MG63 (cell line): ENCODE results near the gene MTX2. TPM values are rescaled to one million over a fixed set of nuclear protein-coding genes. Genes with fewer than 3 reads are reported as not detected.

Source experiments
- DNase-seq: peaks from one replicate; pipeline ENCODE4 v3.0.0-alpha.2; 2020
- H3K27me3 ChIP-seq: fragments of 250-450 bp; sonication (Bioruptor Pico); 2 replicates; pipeline ENCODE4 v1.5.1; 2020; ENCODE audit warnings: mild to moderate bottlenecking, moderate library complexity
- H3K36me3 ChIP-seq: fragments of 250-450 bp; sonication (Bioruptor Pico); 2 replicates; pipeline ENCODE4 v1.5.1; 2020; ENCODE audit warnings: mild to moderate bottlenecking, moderate library complexity
- H3K4me3 ChIP-seq: fragments of 250-450 bp; sonication (Bioruptor Pico); 2 replicates; pipeline ENCODE4 v1.5.1; 2020; ENCODE audit warnings: mild to moderate bottlenecking, moderate library complexity
- H3K9me3 ChIP-seq: fragments of 250-450 bp; sonication (Bioruptor Pico); 2 replicates; pipeline ENCODE4 v1.5.1; 2020; ENCODE audit warnings: mild to moderate bottlenecking, moderate library complexity
- total RNA-seq: library from RNA; depleted of rRNA; stranded (reverse); fragments of >200 nt; shearing (Covaris generic); gene quantifications from 2 replicates; pipeline ENCODE4 v1.2.3, GENCODE V29; 2014; ENCODE audit warnings: low replicate concordance; rRNA removed

The MTX2 gene
- 34.8 and 40.6 TPM in 2 replicates for total RNA-seq

DNA sequence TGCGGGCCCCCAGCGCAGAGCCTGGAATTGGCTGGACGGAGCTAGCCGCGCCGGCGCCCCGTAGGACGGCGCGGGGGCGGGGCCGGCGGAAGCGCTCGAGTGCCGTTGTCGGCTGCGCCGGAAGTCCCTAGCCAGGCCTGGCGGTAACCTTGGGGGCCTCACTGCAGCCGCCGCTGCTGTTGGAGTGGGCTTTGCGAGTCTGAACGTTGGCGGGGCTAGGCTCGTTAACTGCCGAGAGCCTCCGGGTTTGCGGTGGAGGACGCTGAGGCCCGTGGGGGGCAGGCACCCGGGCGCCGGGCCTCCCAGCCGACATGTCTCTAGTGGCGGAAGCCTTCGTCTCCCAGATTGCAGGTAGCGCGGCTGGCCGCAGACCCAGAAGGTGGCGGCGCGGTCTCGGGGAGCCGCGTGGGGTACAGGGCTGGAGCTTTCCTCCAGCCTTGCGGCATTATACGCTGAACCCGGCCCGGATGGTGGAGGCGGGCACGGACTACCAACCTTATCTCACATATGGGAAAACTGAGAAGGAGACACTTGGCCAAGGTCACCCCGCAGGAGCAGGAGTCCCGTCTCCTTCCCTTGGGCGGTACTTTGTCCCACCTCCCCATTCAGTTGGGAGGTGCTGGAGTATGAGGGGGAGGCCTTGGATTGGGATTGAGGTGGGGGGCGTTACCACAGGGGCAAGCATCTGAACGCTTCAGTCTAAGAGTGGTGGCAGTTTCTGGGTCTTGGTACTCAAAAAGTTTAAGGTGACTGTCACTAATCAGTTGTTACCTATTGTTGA, at the start of gene MTX2:
Gene MTX2, plus strand, starts transcription at position 124 of the 781 bp plus-strand sequence. Its CDS starts 188 bp downstream, at position 312.
- Histone ChIP-seq H3K36me3 (peaks cover 14% of the 10 kb centered on the region), H3K9me3 (no peaks in the 10 kb centered on the region), H3K27me3 (no peaks in the 10 kb centered on the region), H3K4me3 (peak within 1 kb of the TSS; percentile 81)
- peak; percentile 78 for DNase-seq

DNA sequence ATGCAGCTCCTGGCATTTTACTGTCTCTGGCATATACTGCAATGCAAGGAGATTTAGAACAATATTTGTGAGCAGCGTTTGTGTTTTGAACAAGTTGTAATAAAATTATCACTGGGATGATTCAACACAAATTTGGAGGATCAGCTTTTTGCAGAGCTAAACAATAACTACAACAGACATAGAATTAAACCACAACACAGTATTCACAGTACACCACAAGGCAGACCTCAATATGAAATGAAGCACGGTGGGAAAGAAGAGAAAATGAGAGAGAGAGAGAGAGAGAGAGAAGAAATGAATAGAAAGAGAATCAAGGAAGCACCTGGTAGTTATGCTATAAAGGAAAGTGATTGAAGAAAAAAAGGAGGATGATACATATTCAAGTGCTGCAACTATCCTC, 41.4 kb upstream of the MTX2 start:
- H3K27me3 ChIP-seq, result no peaks in the 10 kb centered on the region; the same call in 1 of the 2 replicates
- no peak overlapping the region for H3K4me3 ChIP-seq

DNA sequence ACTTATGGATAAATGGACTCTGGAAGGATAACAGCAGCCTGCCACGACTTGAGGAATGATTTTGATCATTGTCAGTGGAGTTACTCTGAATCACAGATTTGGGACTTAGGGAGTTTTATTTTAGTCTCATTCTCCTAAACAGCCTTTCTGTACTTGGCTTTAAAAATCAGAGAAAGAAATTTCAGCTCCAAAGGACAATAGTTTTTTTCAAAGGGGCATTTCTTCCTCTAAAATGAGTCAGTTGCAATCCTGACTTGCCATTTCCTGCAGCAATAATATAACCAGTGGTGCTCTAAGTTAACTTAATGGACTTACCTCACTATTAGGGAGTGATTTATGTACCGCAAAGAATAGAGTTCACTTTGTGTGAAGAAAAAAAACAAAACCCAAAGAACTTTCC, 35.1 kb upstream of the MTX2 start:
- Histone ChIP-seq H3K27me3 (no peaks in the 10 kb centered on the region), H3K9me3 (no peaks in the 10 kb centered on the region), H3K4me3 (no peak overlapping the region), H3K36me3 (no peaks in the 10 kb centered on the region)
- no peak for DNase-seq

More for the DNA sequence above, 41.4 kb upstream of the MTX2 start:
- H3K36me3 ChIP-seq, result no peaks in the 10 kb centered on the region
- H3K9me3 ChIP-seq, result no peaks in the 10 kb centered on the region
- no peak for DNase-seq

DNA sequence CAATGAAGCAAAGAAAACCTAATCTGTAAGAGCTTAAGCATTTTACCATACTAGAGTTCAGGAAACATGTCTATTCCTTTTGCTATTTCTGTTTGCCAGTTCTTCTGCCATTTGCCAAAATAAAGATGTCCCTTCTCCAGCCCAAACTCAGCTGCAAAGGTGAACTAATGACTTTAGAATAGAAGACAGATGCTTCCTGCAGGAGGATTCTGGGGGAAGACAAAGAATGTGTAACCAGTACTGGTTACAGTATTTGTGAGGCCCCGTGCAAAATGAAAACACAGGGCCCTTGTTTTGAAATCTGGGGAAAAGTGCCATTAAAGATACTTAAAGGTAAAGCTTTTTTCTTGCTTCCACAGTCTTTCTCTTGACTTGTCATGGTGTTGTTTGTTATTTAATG, 34.3 kb upstream of the MTX2 start:
- no peaks in the 10 kb centered on the region for H3K9me3 ChIP-seq
- no peak for DNase-seq
- H3K27me3 ChIP-seq, result no peaks in the 10 kb centered on the region
- H3K4me3 ChIP-seq, result no peak overlapping the region
- no peaks in the 10 kb centered on the region for H3K36me3 ChIP-seq

DNA sequence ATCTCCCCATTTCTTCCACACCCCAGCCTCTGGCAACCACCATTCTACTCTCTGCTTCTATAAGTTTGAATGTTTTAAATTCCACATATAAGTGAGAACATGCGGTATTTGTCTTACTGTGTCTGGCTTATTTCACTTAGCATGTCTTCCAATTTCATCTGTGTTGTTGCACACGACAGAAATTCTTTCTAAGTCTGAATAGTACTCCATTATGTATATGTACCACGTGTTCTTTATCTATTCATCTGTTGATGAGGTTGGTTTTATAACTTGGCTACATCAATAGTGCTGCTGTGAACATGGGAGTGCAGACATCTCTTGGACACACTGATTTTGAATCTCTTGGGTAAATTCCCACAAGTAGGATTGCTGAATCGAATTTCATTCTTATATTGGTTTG, 31.8 kb upstream of the MTX2 start:
- no peaks in the 10 kb centered on the region for H3K36me3 ChIP-seq
- H3K27me3 ChIP-seq, result no peaks in the 10 kb centered on the region
- no peak for DNase-seq
- H3K9me3 ChIP-seq, result no peaks in the 10 kb centered on the region
- H3K4me3 ChIP-seq, result no peak overlapping the region

DNA sequence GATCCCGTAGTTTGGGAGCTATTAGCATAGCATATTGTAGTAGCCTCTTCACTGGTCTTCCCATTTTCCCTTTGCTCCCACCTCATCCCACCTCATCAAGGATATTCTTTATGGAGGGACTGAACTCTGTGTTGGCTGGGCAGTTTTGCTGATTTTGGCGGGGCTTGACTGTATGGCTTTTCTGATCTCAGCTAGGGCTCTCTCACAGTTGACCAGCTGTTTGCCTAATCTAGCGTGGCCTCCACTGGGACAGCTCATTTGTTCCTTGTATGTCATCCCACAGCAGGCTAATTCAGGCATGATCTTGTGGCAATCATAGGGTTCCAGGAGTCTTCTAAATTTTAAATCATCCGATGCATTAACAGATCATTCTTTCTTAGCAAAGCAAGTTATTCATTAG, 30.2 kb upstream of the MTX2 start:
- Histone ChIP-seq H3K27me3 (no peaks in the 10 kb centered on the region), H3K4me3 (no peak overlapping the region), H3K9me3 (no peaks in the 10 kb centered on the region), H3K36me3 (no peaks in the 10 kb centered on the region)
- no peak for DNase-seq

DNA sequence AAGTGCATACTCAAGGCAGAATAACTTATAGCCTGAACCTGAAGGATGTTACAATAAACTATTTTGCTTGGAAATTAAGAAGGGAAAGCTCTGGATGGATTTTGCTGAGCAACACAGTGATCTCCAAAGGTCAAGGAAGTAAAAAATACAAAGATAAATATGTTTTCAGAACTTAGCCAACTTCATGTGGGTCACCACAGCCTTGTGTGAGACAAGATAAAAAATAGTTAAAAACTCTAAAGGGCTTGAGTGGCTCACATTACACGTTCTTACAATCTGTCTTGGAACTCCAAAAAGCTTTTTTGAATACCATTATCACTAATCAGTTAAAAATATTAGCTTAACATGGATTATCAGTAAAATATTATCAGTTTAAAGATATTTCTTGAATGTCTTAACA, 28.9 kb upstream of the MTX2 start:
- no peak for DNase-seq
- H3K36me3 ChIP-seq, result no peaks in the 10 kb centered on the region
- H3K9me3 ChIP-seq, result no peaks in the 10 kb centered on the region
- no peak overlapping the region for H3K4me3 ChIP-seq
- H3K27me3 ChIP-seq, result no peaks in the 10 kb centered on the region

DNA sequence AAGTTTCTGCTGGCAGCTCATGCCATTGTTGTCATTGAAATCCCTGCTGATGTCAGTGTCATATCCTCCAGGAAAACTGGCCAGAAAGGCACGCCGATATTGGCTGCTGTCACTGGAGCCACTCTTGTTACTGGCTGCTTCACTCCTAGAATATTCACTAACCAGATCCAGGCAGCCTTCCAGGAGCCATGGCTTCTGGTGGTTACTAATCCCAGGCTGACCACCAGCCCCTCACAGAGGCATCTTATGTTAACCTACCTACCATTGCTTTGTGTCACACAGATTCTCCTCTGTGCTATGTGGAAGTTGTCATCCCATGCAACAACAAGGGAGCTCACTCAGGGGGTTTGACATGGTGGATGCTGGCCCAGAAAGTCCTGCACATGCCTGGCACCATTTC, 27.0 kb upstream of the MTX2 start:
- DNase-seq, result no peak
- no peaks in the 10 kb centered on the region for H3K36me3 ChIP-seq
- H3K4me3 ChIP-seq, result no peak overlapping the region
- no peaks in the 10 kb centered on the region for H3K27me3 ChIP-seq
- H3K9me3 ChIP-seq, result no peaks in the 10 kb centered on the region

DNA sequence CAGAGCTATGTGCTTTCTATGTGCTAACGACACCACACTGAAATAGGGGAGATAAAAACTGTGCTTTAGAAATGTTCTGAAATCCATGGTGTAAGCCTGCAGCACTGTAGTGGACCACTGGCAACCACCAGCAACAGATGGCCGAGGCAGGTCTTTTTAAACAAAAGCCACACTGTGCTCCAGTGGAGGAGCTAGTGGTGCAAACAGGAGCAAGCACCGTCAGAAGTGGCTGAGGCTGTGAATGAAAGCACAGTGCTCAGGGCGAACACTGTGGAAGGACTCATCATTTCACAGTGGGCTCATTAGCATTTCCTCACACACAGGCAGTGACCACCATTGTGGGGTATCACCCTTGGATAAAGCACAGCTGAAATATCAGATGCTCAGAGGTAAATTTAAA, 22.9 kb upstream of the MTX2 start:
- no peak for DNase-seq
- no peaks in the 10 kb centered on the region for H3K36me3 ChIP-seq
- no peak overlapping the region for H3K4me3 ChIP-seq
- H3K9me3 ChIP-seq, result no peaks in the 10 kb centered on the region
- no peaks in the 10 kb centered on the region for H3K27me3 ChIP-seq

DNA sequence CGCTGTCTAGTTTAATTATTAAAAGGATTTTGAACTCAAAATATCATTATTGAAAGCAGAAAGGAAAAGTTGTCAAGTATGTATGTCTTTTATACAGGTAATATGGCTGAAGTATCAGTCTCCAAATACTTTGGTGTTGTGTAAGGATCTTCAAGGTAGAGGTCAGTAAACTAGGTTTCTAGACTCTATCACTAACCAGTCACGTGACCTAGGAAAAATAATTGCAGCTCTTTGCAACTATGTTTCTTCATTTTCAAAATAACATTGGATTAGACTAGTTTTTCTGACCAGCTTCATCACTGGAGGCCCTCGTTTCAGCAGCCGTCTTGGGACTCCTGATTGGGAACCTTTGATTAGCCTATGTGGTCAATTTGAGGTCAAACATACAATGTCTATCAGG, 21.4 kb upstream of the MTX2 start:
- no peak overlapping the region for H3K4me3 ChIP-seq
- no peaks in the 10 kb centered on the region for H3K36me3 ChIP-seq
- H3K9me3 ChIP-seq, result no peaks in the 10 kb centered on the region
- DNase-seq, result no peak
- H3K27me3 ChIP-seq, result no peaks in the 10 kb centered on the region

DNA sequence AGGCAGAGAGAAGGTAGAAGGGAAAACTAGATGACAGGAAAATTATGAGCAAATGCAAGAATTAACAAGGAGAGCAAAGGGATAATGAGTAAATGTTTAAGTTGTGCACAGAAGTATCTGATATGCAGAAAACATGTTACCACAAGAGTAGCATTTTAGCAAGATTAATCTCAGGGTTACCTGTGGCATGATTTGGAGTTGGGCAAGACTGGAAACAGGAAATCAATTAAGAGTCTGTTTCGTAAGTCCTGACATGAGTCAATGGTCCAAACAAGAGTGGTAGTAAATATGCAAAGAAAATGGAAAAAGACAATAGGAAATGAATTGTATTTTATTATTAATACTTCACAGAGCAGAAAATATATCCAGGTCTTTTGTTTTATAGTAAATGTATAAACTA, 17.3 kb upstream of the MTX2 start:
- no peaks in the 10 kb centered on the region for H3K27me3 ChIP-seq
- no peaks in the 10 kb centered on the region for H3K36me3 ChIP-seq
- no peaks in the 10 kb centered on the region for H3K9me3 ChIP-seq
- DNase-seq, result no peak
- no peak overlapping the region for H3K4me3 ChIP-seq

DNA sequence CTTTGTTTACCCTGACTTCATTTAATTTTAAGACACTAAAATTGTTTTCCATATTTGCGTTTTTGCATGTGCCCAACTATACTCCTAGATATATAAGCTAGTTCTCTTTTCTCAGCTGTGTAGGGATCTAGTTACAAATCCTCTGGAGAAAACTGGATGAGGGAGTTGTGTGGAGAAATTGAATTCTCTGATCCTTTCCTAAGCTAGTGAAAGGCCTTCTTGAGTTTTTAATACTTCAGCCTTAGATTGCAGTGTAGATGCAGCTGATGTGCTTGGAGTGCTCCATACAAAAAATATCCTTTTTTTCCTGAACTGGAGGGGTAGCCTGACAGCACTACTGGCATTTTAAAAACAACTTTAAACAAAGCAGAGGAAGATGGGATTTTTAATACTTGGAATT, 8.6 kb upstream of the MTX2 start:
- Histone ChIP-seq H3K9me3 (no peaks in the 10 kb centered on the region), H3K27me3 (no peaks in the 10 kb centered on the region), H3K4me3 (no peak overlapping the region), H3K36me3 (no peaks in the 10 kb centered on the region)
- no peak for DNase-seq

DNA sequence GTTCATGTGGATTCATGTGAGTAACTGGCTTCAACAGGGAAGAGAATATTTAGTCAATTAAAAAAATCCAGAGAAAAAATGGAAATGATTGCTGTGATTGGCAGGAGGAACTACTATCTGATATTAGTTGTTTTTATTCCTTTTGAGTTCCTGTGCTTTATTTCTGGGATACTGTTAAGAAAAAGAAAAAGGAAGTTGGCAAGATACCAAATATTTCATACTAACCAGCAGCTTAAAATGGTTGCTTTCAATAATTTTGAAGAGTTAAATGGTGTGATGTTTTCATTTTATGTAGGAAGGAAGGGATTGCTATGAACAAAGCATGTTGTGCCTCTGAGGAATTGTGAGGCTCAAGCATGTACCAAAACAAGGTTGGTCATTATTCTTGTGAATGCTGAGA, 8.1 kb upstream of the MTX2 start:
- no peak overlapping the region for H3K4me3 ChIP-seq
- no peaks in the 10 kb centered on the region for H3K27me3 ChIP-seq
- no peaks in the 10 kb centered on the region for H3K36me3 ChIP-seq
- no peaks in the 10 kb centered on the region for H3K9me3 ChIP-seq
- DNase-seq, result no peak

DNA sequence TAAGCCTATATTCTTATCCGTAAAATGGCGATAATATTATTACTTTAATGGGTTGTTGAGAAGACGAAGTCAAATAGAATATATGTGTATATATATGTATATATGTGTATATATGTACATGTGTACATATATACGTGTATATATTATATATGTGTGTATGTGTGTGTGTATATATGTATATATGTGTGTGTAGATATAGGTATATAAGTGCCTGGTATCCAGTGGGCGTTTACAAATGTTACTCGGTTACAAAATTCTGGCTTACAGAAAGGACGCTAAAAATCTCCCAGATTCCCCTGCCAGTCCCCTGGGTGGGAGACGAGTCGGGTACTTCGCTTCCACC, 295 bp upstream of the MTX2 start:
- H3K9me3 ChIP-seq, result no peaks in the 10 kb centered on the region

DNA sequence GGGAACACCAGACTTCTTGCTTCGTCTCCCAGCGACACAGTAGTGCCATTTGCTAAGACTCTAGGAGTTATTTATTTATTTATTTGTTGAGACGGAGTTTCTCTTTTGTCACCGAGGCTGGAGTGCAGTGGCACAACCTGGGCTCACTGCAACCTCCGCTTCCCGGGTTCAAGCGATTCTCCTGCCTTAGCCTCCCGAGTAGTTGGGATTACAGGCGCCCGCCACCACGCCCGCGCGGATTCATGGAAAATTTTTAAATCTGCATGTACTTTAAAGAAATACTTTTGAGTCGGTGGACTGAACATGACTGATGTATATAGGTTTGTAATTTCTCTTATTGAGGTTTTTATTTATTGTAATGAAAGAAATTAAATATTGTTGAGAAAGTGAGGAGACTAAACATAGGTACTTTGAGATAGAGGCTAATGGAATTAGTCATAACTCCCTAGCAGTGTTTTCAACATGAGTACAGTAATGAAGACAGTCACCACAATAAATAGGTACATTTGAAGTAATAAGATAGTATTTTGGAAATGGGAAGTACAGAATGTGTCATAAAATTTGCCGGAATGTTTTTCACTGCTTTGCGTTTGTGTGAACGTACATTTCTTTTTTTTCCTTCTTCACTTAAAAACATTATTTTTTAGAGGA, 983 bp downstream of the MTX2 start:
- Histone ChIP-seq H3K27me3 (no peaks in the 10 kb centered on the region), H3K36me3 (peaks cover 14% of the 10 kb centered on the region), H3K9me3 (no peaks in the 10 kb centered on the region), H3K4me3 (peak overlapping the region; percentile 81)
- DNase-seq, result no peak

More for the DNA sequence above, 295 bp upstream of the MTX2 start:
- H3K36me3 ChIP-seq, result peaks cover 14% of the 10 kb centered on the region
- H3K27me3 ChIP-seq, result no peaks in the 10 kb centered on the region
- H3K4me3 ChIP-seq, result peak overlapping the region; percentile 81
- DNase-seq, result no peak

DNA sequence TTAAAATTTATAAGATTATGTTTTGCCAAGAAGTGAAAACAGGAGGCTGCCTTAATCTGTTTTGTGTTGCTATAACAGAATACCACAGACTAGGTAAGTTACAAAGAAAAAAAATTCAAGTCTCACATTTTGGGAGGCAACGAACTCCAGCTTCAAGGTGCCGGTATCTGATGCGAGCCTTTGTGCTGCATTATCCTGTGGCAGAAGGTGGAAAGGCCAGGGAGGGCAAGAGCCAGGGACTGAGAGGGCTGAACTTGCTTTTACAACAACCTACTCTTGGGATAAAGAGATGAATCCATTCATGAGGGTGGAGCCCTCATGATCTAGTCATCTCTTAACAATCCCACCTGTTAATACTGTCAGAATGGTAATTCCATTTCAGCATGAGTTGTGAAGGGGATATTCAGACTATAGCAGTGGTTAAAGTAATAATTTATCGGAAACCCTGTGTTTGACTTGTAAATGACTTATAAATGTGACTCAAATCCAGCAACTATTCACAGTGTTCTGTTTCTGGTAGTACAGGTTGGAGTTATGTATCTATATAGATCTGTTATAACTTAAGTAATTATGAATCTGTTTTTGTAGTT, 3.7 kb downstream of the MTX2 start:
- DNase-seq, result no peak
- H3K27me3 ChIP-seq, result no peaks in the 10 kb centered on the region
- H3K36me3 ChIP-seq, result peaks cover 14% of the 10 kb centered on the region
- no peak overlapping the region for H3K4me3 ChIP-seq
- no peaks in the 10 kb centered on the region for H3K9me3 ChIP-seq

DNA sequence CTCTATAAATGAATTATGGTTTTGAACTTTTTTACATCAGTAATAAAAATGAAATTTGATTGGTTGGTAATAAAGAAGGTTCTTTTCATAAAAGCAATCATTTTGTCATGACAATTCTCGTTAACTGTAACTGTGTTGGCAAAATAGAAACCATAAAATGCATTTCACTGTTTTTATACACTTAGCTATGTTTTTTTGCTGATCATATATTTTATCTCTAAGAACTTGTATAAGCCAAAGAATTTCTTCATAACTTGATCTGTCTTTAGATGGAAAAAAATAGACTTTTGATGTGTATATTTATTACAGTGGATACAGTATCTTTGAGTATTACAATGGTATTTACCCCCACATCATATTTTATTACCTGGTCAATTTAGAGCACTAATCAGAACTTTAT, 9.7 kb downstream of the MTX2 start:
- Histone ChIP-seq H3K9me3 (no peaks in the 10 kb centered on the region), H3K4me3 (no peak overlapping the region), H3K27me3 (no peaks in the 10 kb centered on the region), H3K36me3 (no peaks in the 10 kb centered on the region)
- DNase-seq, result no peak

DNA sequence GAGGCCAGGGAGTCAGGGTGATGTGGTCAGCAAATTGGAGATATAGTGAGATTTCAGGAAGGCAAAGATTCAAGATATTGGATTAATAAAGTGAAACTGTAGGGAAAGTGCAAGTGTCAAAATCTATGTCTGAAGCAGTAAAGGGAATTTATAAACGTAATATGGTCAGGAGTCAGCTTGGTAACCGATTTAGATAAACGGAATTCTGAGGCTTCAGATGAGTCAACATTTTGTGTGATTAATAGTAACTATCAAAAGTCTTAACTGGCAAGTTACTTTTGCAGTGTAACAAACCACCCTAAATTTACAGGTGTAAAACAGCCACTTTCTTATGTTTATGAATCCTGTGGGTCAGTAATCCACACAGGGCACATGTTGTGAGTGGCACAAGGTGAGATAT, 10.9 kb downstream of the MTX2 start:
- H3K36me3 ChIP-seq, result no peaks in the 10 kb centered on the region
- no peak for DNase-seq

More for the DNA sequence above, 10.9 kb downstream of the MTX2 start:
- H3K9me3 ChIP-seq, result no peaks in the 10 kb centered on the region
- no peaks in the 10 kb centered on the region for H3K27me3 ChIP-seq
- H3K4me3 ChIP-seq, result no peak overlapping the region
